Neural cell (in vitro differentiated cells): ENCODE measurements around the gene SIM1. TPM values are rescaled to one million over a fixed set of nuclear protein-coding genes. Genes with fewer than 3 reads are reported as not detected.

Experiments
- H2AFZ ChIP-seq: fragments of 200-600, 300-800 bp; sonication (generic), shearing (Covaris generic); 2 replicates; pipeline ENCODE4 v1.6.0; 2014; ENCODE audit warnings: low read depth, mild to moderate bottlenecking, antibody characterized with exemption, low read length, moderate library complexity
- H3F3A ChIP-seq: fragments of 200-600 bp; shearing (Covaris generic); 2 replicates; pipeline ENCODE4 v1.6.1; 2016; ENCODE audit warnings: mild to moderate bottlenecking, moderate library complexity, mixed read lengths, antibody characterized with exemption, low read length; ENCODE audit not compliant: insufficient read depth, poor library complexity, severe bottlenecking
- H3K27ac ChIP-seq: fragments of 200-600, 300-800 bp; sonication (generic), shearing (Covaris generic); 2 replicates; pipeline ENCODE4 v1.5.1; 2014; ENCODE audit warnings: mild to moderate bottlenecking, low read length, moderate library complexity
- H3K27me3 ChIP-seq: fragments of 300-800, 200-600 bp; sonication (generic), shearing (Covaris generic); 2 replicates; pipeline ENCODE4 v1.6.0; 2014; ENCODE audit warnings: mild to moderate bottlenecking, low read depth, low read length, moderate library complexity; ENCODE audit not compliant: insufficient read depth
- H3K36me3 ChIP-seq: fragments of 300-800, 200-600 bp; sonication (generic), shearing (Covaris generic); 2 replicates; pipeline ENCODE4 v1.5.1; 2014; ENCODE audit warnings: mild to moderate bottlenecking, antibody characterized with exemption, low read length, moderate library complexity; ENCODE audit not compliant: insufficient read depth
- H3K4me2 ChIP-seq: fragments of 300-800, 200-600 bp; sonication (generic), shearing (Covaris generic); 2 replicates; pipeline ENCODE4 v1.6.0; 2014; ENCODE audit warnings: mild to moderate bottlenecking, low read length
- H3K4me3 ChIP-seq: fragments of 300-800, 200-600 bp; sonication (generic), shearing (Covaris generic); 2 replicates; pipeline ENCODE4 v1.5.1; 2014; ENCODE audit warnings: mild to moderate bottlenecking, low read length, moderate library complexity
- H3K79me2 ChIP-seq: fragments of 200-600 bp; shearing (Covaris generic); replicated peaks from 2 replicates; pipeline ENCODE4 v1.6.0; 2014; ENCODE audit warnings: mild to moderate bottlenecking, low read length, moderate library complexity; ENCODE audit not compliant: insufficient read depth
- H3K9ac ChIP-seq: fragments of 300-800, 200-600 bp; sonication (generic), shearing (Covaris generic); 2 replicates; pipeline ENCODE4 v1.6.1; 2016; ENCODE audit warnings: mild to moderate bottlenecking, low read length, mixed read lengths
- H3K9me2 ChIP-seq: fragments of 200-600 bp; shearing (Covaris generic); 2 replicates; pipeline ENCODE4 v1.6.1; 2016; ENCODE audit warnings: mild to moderate bottlenecking, low read length, mixed read lengths; ENCODE audit not compliant: insufficient read depth
- H3K9me3 ChIP-seq: fragments of 200-600, 300-800 bp; sonication (generic), shearing (Covaris generic); 2 replicates; pipeline ENCODE4 v1.6.1; 2016; ENCODE audit warnings: mild to moderate bottlenecking, mixed run types, low read length, moderate library complexity, mixed read lengths
- H4K20me1 ChIP-seq: fragments of 200-600 bp; shearing (Covaris generic); 2 replicates; pipeline ENCODE4 v1.6.1; 2016; ENCODE audit warnings: mild to moderate bottlenecking, mixed run types; ENCODE audit not compliant: insufficient read depth
- EP300 ChIP-seq: fragments of 450-650 bp; conservative IDR thresholded peaks from 2 replicates; pipeline ENCODE4 v1.6.1; 2014; ENCODE audit warnings: antibody characterized with exemption, mild to moderate bottlenecking, moderate library complexity; ENCODE audit not compliant: poor library complexity, severe bottlenecking
- EZH2 ChIP-seq: fragments of 200-600, 300-800 bp; shearing (Covaris generic), sonication (generic); IDR thresholded peaks from 2 replicates; pipeline ENCODE4 v1.6.1; 2014; ENCODE audit warnings: antibody characterized with exemption, low read length, borderline replicate concordance, mild to moderate bottlenecking; ENCODE audit not compliant: insufficient read depth, poor library complexity, severe bottlenecking
- MXI1 ChIP-seq: fragments of 450-650 bp; conservative IDR thresholded peaks from 2 replicates; pipeline ENCODE4 v1.6.1; 2014; ENCODE audit warnings: antibody characterized with exemption, mild to moderate bottlenecking; ENCODE audit not compliant: poor library complexity, severe bottlenecking
- POLR2AphosphoS5 ChIP-seq: IDR thresholded peaks from 2 replicates; pipeline ENCODE4 v1.6.1; 2012
- RAD21 ChIP-seq: fragments of 450-650 bp; conservative IDR thresholded peaks from 2 replicates; pipeline ENCODE4 v1.6.1; 2014; ENCODE audit warnings: antibody characterized with exemption, mild to moderate bottlenecking, moderate library complexity
- SMC3 ChIP-seq: fragments of 450-650 bp; conservative IDR thresholded peaks from 2 replicates; pipeline ENCODE4 v1.6.1; 2014; ENCODE audit warnings: antibody characterized with exemption, mild to moderate bottlenecking, moderate library complexity; ENCODE audit not compliant: poor library complexity
- TAF1 ChIP-seq: IDR thresholded peaks from 2 replicates; pipeline ENCODE4 v1.6.1; 2012; ENCODE audit warnings: low read depth
- polyA plus RNA-seq: library from polyadenylated mRNA; depleted of rRNA; stranded (reverse); fragments of >200 nt; gene quantifications from 2 replicates; pipeline ENCODE4 v1.2.3, GENCODE V29; 2014
- TF ChIP-seq, protein P1 (sequence below): IDR thresholded peaks from 2 replicates; pipeline ENCODE4 v1.6.1; 2012; ENCODE audit warnings: borderline replicate concordance
- TF ChIP-seq, protein P2 (sequence below): fragments of 450-650 bp; IDR thresholded peaks from 2 replicates; pipeline ENCODE4 v1.5.1; 2014; ENCODE audit warnings: antibody characterized with exemption, mild to moderate bottlenecking, moderate library complexity; ENCODE audit not compliant: poor library complexity, severe bottlenecking

Gene SIM1
- polyA plus RNA-seq, 1 donor from 2014 or later: not detected

DNA sequence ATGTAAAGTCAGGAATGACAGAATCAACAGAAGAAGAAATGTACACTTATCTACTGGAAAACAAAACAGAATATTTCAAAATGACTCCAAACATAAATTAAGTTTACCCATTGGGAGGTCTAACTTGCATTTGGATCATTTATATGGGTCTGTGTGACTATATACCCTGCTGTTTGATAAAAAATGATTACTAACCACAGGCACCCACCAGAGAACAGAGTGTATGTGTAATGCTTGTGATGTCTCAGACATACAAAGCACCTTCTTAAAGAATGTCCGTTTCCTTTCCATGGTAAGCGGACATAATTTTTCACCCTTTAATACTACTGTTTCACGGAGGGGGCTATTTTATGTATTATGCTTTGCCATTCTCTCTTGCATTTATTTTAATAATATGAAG is 19.2 kb downstream of the SIM1 start:
- Histone ChIP-seq H3K9me2 (no peaks in the 10 kb centered on the region), H3K4me3 (no peak overlapping the region), H3F3A (no peaks in the 10 kb centered on the region), H3K9ac (no peak overlapping the region), H3K4me2 (no peak overlapping the region), H3K36me3 (no peaks in the 10 kb centered on the region), H3K79me2 (no peaks in the 10 kb centered on the region), H3K9me3 (no peaks in the 10 kb centered on the region), H4K20me1 (no peaks in the 10 kb centered on the region), H3K27me3 (peaks cover 86% of the 10 kb centered on the region), H2AFZ (no peak overlapping the region), H3K27ac (no peak overlapping the region)
- TF ChIP-seq EP300: no peak
- TF ChIP-seq RAD21: no peak
- TF ChIP-seq, protein P1, sequence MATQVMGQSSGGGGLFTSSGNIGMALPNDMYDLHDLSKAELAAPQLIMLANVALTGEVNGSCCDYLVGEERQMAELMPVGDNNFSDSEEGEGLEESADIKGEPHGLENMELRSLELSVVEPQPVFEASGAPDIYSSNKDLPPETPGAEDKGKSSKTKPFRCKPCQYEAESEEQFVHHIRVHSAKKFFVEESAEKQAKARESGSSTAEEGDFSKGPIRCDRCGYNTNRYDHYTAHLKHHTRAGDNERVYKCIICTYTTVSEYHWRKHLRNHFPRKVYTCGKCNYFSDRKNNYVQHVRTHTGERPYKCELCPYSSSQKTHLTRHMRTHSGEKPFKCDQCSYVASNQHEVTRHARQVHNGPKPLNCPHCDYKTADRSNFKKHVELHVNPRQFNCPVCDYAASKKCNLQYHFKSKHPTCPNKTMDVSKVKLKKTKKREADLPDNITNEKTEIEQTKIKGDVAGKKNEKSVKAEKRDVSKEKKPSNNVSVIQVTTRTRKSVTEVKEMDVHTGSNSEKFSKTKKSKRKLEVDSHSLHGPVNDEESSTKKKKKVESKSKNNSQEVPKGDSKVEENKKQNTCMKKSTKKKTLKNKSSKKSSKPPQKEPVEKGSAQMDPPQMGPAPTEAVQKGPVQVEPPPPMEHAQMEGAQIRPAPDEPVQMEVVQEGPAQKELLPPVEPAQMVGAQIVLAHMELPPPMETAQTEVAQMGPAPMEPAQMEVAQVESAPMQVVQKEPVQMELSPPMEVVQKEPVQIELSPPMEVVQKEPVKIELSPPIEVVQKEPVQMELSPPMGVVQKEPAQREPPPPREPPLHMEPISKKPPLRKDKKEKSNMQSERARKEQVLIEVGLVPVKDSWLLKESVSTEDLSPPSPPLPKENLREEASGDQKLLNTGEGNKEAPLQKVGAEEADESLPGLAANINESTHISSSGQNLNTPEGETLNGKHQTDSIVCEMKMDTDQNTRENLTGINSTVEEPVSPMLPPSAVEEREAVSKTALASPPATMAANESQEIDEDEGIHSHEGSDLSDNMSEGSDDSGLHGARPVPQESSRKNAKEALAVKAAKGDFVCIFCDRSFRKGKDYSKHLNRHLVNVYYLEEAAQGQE: no peak
- no peak for TF ChIP-seq MXI1
- TF ChIP-seq EZH2: no peak
- no peak for TF ChIP-seq SMC3
- no peak for TF ChIP-seq POLR2AphosphoS5
- no peak for TF ChIP-seq TAF1
- TF ChIP-seq, protein P2, sequence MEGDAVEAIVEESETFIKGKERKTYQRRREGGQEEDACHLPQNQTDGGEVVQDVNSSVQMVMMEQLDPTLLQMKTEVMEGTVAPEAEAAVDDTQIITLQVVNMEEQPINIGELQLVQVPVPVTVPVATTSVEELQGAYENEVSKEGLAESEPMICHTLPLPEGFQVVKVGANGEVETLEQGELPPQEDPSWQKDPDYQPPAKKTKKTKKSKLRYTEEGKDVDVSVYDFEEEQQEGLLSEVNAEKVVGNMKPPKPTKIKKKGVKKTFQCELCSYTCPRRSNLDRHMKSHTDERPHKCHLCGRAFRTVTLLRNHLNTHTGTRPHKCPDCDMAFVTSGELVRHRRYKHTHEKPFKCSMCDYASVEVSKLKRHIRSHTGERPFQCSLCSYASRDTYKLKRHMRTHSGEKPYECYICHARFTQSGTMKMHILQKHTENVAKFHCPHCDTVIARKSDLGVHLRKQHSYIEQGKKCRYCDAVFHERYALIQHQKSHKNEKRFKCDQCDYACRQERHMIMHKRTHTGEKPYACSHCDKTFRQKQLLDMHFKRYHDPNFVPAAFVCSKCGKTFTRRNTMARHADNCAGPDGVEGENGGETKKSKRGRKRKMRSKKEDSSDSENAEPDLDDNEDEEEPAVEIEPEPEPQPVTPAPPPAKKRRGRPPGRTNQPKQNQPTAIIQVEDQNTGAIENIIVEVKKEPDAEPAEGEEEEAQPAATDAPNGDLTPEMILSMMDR: no peak

DNA sequence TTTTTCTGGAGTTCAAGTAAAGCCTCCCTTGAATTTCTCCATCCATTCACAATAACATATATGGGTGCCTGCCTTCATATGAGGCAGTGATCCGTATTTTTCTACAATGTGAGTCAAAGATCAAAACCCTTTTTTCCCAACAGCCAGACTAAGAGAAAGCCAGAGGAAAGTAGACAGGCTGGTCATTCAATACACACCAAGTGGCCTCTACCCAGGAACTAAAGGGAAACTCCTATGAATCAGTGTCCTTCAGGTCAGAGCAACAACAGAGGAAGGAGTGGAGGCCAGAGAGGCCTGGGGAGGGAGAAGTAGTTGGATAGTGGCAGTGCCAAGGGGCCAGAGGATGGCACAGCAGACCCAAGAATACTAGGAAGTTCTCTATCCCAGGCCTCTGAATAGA is 23.8 kb downstream of the SIM1 start:
- Histone ChIP-seq H4K20me1 (no peaks in the 10 kb centered on the region), H2AFZ (no peak overlapping the region), H3K4me3 (no peak overlapping the region), H3K27ac (no peak overlapping the region), H3F3A (no peaks in the 10 kb centered on the region), H3K9me3 (no peaks in the 10 kb centered on the region), H3K36me3 (no peaks in the 10 kb centered on the region), H3K9me2 (no peaks in the 10 kb centered on the region), H3K27me3 (peaks cover 40% of the 10 kb centered on the region), H3K79me2 (no peaks in the 10 kb centered on the region), H3K4me2 (no peak overlapping the region), H3K9ac (no peak overlapping the region)
- TF ChIP-seq TAF1 (no peak), EP300 (no peak), POLR2AphosphoS5 (no peak), SMC3 (no peak), EZH2 (no peak)

DNA sequence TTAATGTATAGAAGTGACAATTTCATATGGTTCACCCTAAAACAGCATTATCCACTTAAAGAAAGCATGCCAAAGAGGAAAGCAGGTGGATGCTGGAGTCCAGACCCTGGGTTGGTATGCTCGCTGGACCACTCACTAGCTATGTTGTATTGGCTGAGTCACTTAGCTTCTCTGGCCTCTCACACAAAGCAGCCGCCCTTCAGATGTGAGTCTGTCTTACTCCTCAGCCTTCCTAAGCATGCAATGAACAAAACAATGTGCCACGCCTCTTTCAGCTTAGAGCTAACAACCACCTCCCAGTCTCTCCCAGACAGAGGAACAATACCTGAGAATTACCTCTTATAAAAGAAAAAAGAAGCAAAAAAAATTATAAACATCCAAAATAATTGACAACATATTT is 29.4 kb downstream of the SIM1 start:
- H3K27me3 ChIP-seq: no peaks in the 10 kb centered on the region
- H2AFZ ChIP-seq: no peak overlapping the region
- no peaks in the 10 kb centered on the region for H3F3A ChIP-seq
- H3K27ac ChIP-seq: no peak overlapping the region
- no peaks in the 10 kb centered on the region for H3K36me3 ChIP-seq
- H4K20me1 ChIP-seq: no peaks in the 10 kb centered on the region
- TF ChIP-seq, protein P2: no peak
- TF ChIP-seq EP300 (no peak), RAD21 (no peak), MXI1 (no peak), POLR2AphosphoS5 (no peak), TAF1 (no peak), EZH2 (no peak), SMC3 (no peak)
- TF ChIP-seq, protein P1: no peak
- H3K9ac ChIP-seq: no peak overlapping the region
- H3K9me2 ChIP-seq: no peaks in the 10 kb centered on the region
- H3K4me2 ChIP-seq: no peak overlapping the region
- no peaks in the 10 kb centered on the region for H3K79me2 ChIP-seq
- H3K4me3 ChIP-seq: no peak overlapping the region
- H3K9me3 ChIP-seq: no peaks in the 10 kb centered on the region
